ENCODE results near the gene DLEC1.

DNA sequence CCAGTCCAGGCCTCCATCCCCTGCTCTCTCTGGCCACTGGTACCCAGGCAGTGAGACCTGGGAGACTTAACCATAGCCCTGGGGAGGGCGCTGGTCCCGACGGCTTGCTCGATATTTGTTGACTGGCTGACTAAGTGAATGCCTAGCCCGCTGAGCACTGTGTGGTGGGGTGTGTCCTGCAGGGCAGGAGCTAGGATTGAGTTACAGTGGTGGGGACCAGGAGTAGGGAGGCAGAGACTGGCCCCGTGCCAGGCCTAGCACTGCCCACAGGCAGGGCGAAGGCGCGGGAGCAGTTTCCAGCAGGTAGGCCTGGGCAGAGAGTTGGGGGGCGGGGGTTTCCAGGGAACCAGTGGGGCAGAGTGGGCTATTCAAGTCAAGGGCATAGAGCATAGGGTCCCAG lies 48.5 kb upstream of the DLEC1 start, which contains the start of gene VILL:
- TF ChIP-seq, protein P1, sequence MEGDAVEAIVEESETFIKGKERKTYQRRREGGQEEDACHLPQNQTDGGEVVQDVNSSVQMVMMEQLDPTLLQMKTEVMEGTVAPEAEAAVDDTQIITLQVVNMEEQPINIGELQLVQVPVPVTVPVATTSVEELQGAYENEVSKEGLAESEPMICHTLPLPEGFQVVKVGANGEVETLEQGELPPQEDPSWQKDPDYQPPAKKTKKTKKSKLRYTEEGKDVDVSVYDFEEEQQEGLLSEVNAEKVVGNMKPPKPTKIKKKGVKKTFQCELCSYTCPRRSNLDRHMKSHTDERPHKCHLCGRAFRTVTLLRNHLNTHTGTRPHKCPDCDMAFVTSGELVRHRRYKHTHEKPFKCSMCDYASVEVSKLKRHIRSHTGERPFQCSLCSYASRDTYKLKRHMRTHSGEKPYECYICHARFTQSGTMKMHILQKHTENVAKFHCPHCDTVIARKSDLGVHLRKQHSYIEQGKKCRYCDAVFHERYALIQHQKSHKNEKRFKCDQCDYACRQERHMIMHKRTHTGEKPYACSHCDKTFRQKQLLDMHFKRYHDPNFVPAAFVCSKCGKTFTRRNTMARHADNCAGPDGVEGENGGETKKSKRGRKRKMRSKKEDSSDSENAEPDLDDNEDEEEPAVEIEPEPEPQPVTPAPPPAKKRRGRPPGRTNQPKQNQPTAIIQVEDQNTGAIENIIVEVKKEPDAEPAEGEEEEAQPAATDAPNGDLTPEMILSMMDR (IDR thresholded peaks at IDR 0.05): peak in 1 of 5 experiments; percentile 48
- no peak for TF ChIP-seq EP300 (IDR thresholded peaks at IDR 0.05; ENCODE audit: low read depth)
